Measurements from ENCODE around the gene KCNG4. TPM values are rescaled to one million over a fixed set of nuclear protein-coding genes. Genes with fewer than 3 reads are reported as not detected.

The KCNG4 gene
- total and polyA plus RNA-seq, 2 of the 8 experiments (the other 6 are each of a cell fraction or from before 2014, with no cell fraction given), result not detected

- H3K23ac ChIP-seq (ENCODE audit: insufficient read length), result no peak overlapping the region
- no peak overlapping the region for H4K8ac ChIP-seq (ENCODE audit: extremely low read depth, insufficient read depth, low read length)
- no peak overlapping the region for H3K4me2 ChIP-seq (ENCODE audit: insufficient read depth in 1 of 2, low read depth in 2 of 2, low read length in 2 of 2)
- H3K27ac ChIP-seq (ENCODE audit: low read depth, low read length), result no peak overlapping the region
- no peak overlapping the region for H3K14ac ChIP-seq (ENCODE audit: insufficient read length)
- no peak overlapping the region for H3K18ac ChIP-seq (ENCODE audit: extremely low read depth, low read length)
- no peaks in the 10 kb centered on the region for H3K79me1 ChIP-seq (ENCODE audit: low read depth, low read length)
- H2BK15ac ChIP-seq (ENCODE audit: low read length), result no peak overlapping the region
- no peak overlapping the region for H3K4me3 ChIP-seq (ENCODE audit: extremely low read depth in 1 of 4, insufficient read depth in 2 of 4, low read depth in 3 of 4, low read length in 4 of 4)
- no peaks in the 10 kb centered on the region for H4K20me1 ChIP-seq (replicated peaks in 1 of 2; ENCODE audit: control insufficient read depth in 1 of 2, insufficient read depth in 2 of 2, low read length in 2 of 2)
- H3K23me2 ChIP-seq (ENCODE audit: low read depth, low read length), result no peaks in the 10 kb centered on the region
- no peak overlapping the region for H4K5ac ChIP-seq (ENCODE audit: insufficient read length, low read depth, low read length)
- FAIRE-seq (no peak), DNase-seq (ENCODE audit: low read depth in 1 of 2, low spot score in 2 of 2) (no peak)
- H3K9ac ChIP-seq (replicated peaks in 1 of 4; ENCODE audit: extremely low read depth in 1 of 4, low read depth in 3 of 4, low read length in 3 of 4), result no peak overlapping the region
- H3K4me1 ChIP-seq (replicated peaks in 1 of 4; ENCODE audit: control insufficient read depth in 3 of 4, insufficient read depth in 4 of 4, low read length in 3 of 4), result peaks cover 0 to 3% (median under 1%) of the 10 kb centered on the region in 4 experiments; a peak in 3 of 7 replicates
- H3K56ac ChIP-seq (replicated peaks; ENCODE audit: insufficient read length, low read depth, low read length), result no peak overlapping the region
- no peak overlapping the region for H4K91ac ChIP-seq (replicated peaks; ENCODE audit: insufficient read length, low read length)
- no peaks in the 10 kb centered on the region for H3K79me2 ChIP-seq (ENCODE audit: control insufficient read depth in 1 of 2, insufficient read depth in 2 of 2, low read length in 2 of 2)
- POLR2A ChIA-PET (ENCODE audit: partially characterized antibody), result no interaction called here
- H3K4ac ChIP-seq (replicated peaks; ENCODE audit: insufficient read length, low read depth, low read length), result no peak overlapping the region
- no peak overlapping the region for H2AK5ac ChIP-seq (ENCODE audit: low read depth, low read length)
- H2BK20ac ChIP-seq (ENCODE audit: low read length), result no peak overlapping the region
- H3K9me3 ChIP-seq (ENCODE audit: insufficient read depth in 2 of 2, low read depth in 1 of 2, low read length in 1 of 2), result no peaks in the 10 kb centered on the region; a peak in 1 of 4 replicates
- H2BK5ac ChIP-seq (ENCODE audit: low read depth, low read length), result no peak overlapping the region
- H2BK12ac ChIP-seq (ENCODE audit: low read depth, low read length), result no peak overlapping the region
- 93% methylated on average over 7 of the region's 7 CpGs; no CpG with 5 or more reads in 1 of the 2 experiments for WGBS, 2 experiments (ENCODE audit: extremely low coverage in 1 of 2, insufficient coverage in 1 of 2, insufficient read length in 1 of 2, insufficient replicate concordance in 2 of 2, low coverage in 1 of 2, low lambda C conversion rate in 2 of 2, missing lambda C conversion rate in 1 of 2)
- no peak overlapping the region for H2AFZ ChIP-seq (ENCODE audit: low read length)
- no peaks in the 10 kb centered on the region for H3K36me3 ChIP-seq (ENCODE audit: control insufficient read depth in 2 of 4, insufficient read depth in 4 of 4, low read length in 3 of 4)
- CTCF ChIA-PET (ENCODE audit: partially characterized antibody), result no interaction called here
- no peaks in the 10 kb centered on the region for H3K27me3 ChIP-seq (replicated peaks in 1 of 4; ENCODE audit: control insufficient read depth in 3 of 4, extremely low read depth in 1 of 4, insufficient read depth in 3 of 4, low read length in 3 of 4)
- H2BK120ac ChIP-seq (replicated peaks; ENCODE audit: low read depth, low read length), result no peak overlapping the region
- TF ChIP-seq MAFK (IDR thresholded peaks at IDR 0.05; ENCODE audit: low read depth, low read length) (no peak), RAD21 (IDR thresholded peaks at IDR 0.05 in 1 of 2, conservative IDR thresholded peaks at IDR 0.05 in 1 of 2; ENCODE audit: low read depth in 2 of 2, low read length in 2 of 2) (no peak), POU5F1 (IDR thresholded peaks at IDR 0.05; ENCODE audit: low read depth, low read length) (no peak), USF2 (IDR thresholded peaks at IDR 0.05; ENCODE audit: low read length) (no peak), CHD1 (IDR thresholded peaks at IDR 0.05; ENCODE audit: low read depth, low read length) (no peak), SIRT6 (IDR thresholded peaks at IDR 0.05; ENCODE audit: low read length) (no peak)
Measured at GRCh38 chr16:84193480-84193879, 46.3 kb downstream of the KCNG4 start.

Data from H1 (cell line).